Measurements from ENCODE around the gene KLK14. TPM values are rescaled to one million over a fixed set of nuclear protein-coding genes. Genes with fewer than 3 reads are reported as not detected.

Gene KLK14
- polyA plus RNA-seq, 1 donor (not counting 4 experiments of a cell fraction or from before 2014, with no cell fraction given) = 0.05 TPM

GRCh38 chr19:51127755-51128154, 45.1 kb upstream of the KLK14 start:
- FAIRE-seq (no peak), DNase-seq (ENCODE audit: low read depth, low spot score) (no peak)
- Histone ChIP-seq H3K79me2 (ENCODE audit: control insufficient read depth, insufficient read depth, low read length) (no peaks in the 10 kb centered on the region), H3K4me3 (ENCODE audit: control insufficient read depth in 2 of 3, extremely low read depth in 1 of 3, insufficient read depth in 2 of 3, low read depth in 1 of 3, low read length in 3 of 3) (no peak overlapping the region), H3K27me3 (ENCODE audit: control insufficient read depth, extremely low read depth, insufficient read depth, low read length) (no peaks in the 10 kb centered on the region), H3K9me3 (ENCODE audit: control insufficient read depth, low read depth, low read length) (no peaks in the 10 kb centered on the region), H3K9me1 (ENCODE audit: control insufficient read depth, extremely low read depth, insufficient read depth, low read length) (no peaks in the 10 kb centered on the region), H3K9ac (ENCODE audit: control insufficient read depth, extremely low read depth, insufficient read depth, low read length) (no peak overlapping the region), H3K27ac (ENCODE audit: control insufficient read depth, insufficient read depth, low read length) (no peak overlapping the region), H3K4me2 (ENCODE audit: control insufficient read depth, extremely low read depth, insufficient read depth, low read depth, low read length) (no peak overlapping the region), H3K36me3 (ENCODE audit: control insufficient read depth in 2 of 2, extremely low read depth in 1 of 2, insufficient read depth in 2 of 2, low read length in 2 of 2) (no peaks in the 10 kb centered on the region), H4K20me1 (ENCODE audit: control insufficient read depth, extremely low read depth, insufficient read depth, low read length) (no peaks in the 10 kb centered on the region), H2AFZ (ENCODE audit: control insufficient read depth, low read length) (no peak overlapping the region), H3K4me1 (ENCODE audit: control insufficient read depth, extremely low read depth, insufficient read depth, low read length) (no peaks in the 10 kb centered on the region)
- dilution Hi-C loops (cut with MboI; ENCODE audit: extremely low pct_ligation_motif_present, low sequenced_read_pairs) = no loop called here
- TF ChIP-seq EZH2 (IDR thresholded peaks at IDR 0.05; ENCODE audit: low read length) (no peak), CTCF (optimal IDR thresholded peaks at IDR 0.05 in 1 of 3, IDR thresholded peaks at IDR 0.05 in 1 of 3, conservative IDR thresholded peaks at IDR 0.05 in 1 of 3; ENCODE audit: extremely low read depth in 1 of 3, insufficient read depth in 2 of 3, low read length in 3 of 3) (no peak)

- Histone ChIP-seq H3K9me3 (ENCODE audit: control insufficient read depth, low read depth, low read length) (no peaks in the 10 kb centered on the region), H3K79me2 (ENCODE audit: control insufficient read depth, insufficient read depth, low read length) (no peaks in the 10 kb centered on the region), H3K27me3 (ENCODE audit: control insufficient read depth, extremely low read depth, insufficient read depth, low read length) (no peaks in the 10 kb centered on the region), H3K4me1 (ENCODE audit: control insufficient read depth, extremely low read depth, insufficient read depth, low read length) (no peaks in the 10 kb centered on the region), H3K36me3 (ENCODE audit: control insufficient read depth in 2 of 2, extremely low read depth in 1 of 2, insufficient read depth in 2 of 2, low read length in 2 of 2) (no peaks in the 10 kb centered on the region), H3K4me2 (ENCODE audit: control insufficient read depth, extremely low read depth, insufficient read depth, low read depth, low read length) (no peak overlapping the region), H4K20me1 (ENCODE audit: control insufficient read depth, extremely low read depth, insufficient read depth, low read length) (no peaks in the 10 kb centered on the region), H3K9me1 (ENCODE audit: control insufficient read depth, extremely low read depth, insufficient read depth, low read length) (no peaks in the 10 kb centered on the region), H2AFZ (ENCODE audit: control insufficient read depth, low read length) (no peak overlapping the region), H3K9ac (ENCODE audit: control insufficient read depth, extremely low read depth, insufficient read depth, low read length) (no peak overlapping the region), H3K27ac (ENCODE audit: control insufficient read depth, insufficient read depth, low read length) (no peak overlapping the region), H3K4me3 (ENCODE audit: control insufficient read depth in 2 of 3, extremely low read depth in 1 of 3, insufficient read depth in 2 of 3, low read depth in 1 of 3, low read length in 3 of 3) (no peak overlapping the region)
- dilution Hi-C loops (cut with MboI; ENCODE audit: extremely low pct_ligation_motif_present, low sequenced_read_pairs) = no loop called here
- FAIRE-seq = no peak
- no peak for TF ChIP-seq CTCF (optimal IDR thresholded peaks at IDR 0.05 in 1 of 3, IDR thresholded peaks at IDR 0.05 in 1 of 3, conservative IDR thresholded peaks at IDR 0.05 in 1 of 3; ENCODE audit: extremely low read depth in 1 of 3, insufficient read depth in 2 of 3, low read length in 3 of 3)
- no peak for TF ChIP-seq EZH2 (IDR thresholded peaks at IDR 0.05; ENCODE audit: low read length)
- DNase-seq (ENCODE audit: low read depth, low spot score) = no peak
Observed at GRCh38 chr19:51127032-51127431, 44.3 kb upstream of the KLK14 start.
